HG03469 (cell line): ENCODE data around the gene FGFR2.
"Not testable (repeated sequence)": the region's sequence is repeated elsewhere in the genome, so short reads cannot be mapped to it uniquely, and the experiment has no call there.

Source experiments
- ATAC-seq: cut with Tn5 transposase; IDR thresholded peaks from one replicate; pipeline ENCODE4 v1.9.1; 2021; ENCODE audit warnings: mild to moderate bottlenecking, moderate library complexity, moderate number of reproducible peaks; ENCODE audit not compliant: unreplicated experiment

Gene FGFR2

DNA sequence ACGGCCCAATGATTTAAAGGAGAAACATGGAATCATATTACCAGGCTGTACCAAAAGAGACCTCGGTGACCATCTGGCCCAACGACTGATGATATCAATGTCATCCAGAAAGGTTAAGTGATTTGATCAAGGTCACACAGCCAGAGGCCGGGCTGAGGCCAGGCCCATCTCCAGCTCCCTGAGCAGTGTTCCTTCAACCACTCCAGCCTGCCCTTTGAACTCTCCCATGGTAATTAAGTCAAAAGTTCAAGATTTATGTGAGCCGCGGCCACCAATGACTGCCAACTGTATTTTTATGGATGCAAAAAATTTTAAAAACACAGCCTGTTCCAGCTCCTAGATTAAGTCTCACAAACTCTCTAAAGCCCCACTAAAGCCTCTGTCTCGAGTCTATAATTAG is 41.8 kb downstream of the FGFR2 start:
- no peak for ATAC-seq

DNA sequence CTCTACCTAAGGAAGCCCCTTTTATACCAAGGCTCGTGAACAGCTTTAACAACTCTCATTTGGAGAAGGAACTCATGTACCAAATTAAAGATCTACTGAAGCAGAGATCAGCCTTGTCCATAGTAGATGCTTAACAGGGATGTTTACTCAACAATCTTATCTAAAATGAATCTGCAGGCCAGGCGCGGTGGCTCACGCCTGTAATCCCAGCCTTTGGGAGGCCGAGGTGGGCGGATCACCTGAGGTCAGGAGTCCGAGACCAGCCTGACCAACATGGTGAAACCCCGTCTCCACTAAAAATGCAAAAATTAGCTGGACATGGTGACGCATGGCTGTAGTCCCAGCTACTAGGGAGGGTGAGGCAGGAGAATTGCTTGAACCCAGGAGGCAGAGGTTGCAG is 43.3 kb downstream of the FGFR2 start:
- not testable (repeated sequence) for ATAC-seq

DNA sequence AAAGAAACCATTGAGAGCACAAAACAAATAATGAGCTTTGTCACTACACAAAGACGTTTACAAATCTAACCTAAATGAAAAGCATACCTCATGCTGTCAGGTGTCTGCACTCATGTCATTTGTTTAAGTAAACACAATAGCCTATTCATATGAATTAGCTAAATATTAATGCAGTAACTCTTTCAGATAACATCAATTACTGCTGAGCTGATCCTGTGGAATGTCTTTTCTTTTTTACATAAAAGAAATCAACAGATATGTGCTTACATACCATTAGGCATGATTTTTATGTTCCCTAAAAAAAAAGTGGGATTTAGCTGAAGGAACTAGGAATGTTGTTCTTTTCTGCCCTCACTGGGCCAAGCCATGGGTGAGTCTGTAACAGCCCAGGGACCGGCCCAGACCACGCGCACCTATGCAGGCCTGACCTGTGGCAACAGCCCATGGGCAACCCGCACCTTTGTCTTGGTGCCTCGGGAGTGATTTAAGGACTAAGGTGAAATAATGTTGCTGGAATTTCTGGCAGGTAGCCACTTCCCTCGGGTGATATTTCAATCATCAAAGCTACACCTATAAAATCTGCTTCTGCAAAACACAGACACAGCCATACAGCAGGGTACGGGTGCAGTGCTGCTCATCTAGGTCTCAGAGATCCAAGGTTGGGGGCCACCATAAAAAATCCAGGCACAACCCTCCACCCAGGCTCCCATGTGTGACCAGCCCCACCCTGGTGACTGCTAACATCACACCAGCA is 44.6 kb downstream of the FGFR2 start:
- no peak for ATAC-seq

DNA sequence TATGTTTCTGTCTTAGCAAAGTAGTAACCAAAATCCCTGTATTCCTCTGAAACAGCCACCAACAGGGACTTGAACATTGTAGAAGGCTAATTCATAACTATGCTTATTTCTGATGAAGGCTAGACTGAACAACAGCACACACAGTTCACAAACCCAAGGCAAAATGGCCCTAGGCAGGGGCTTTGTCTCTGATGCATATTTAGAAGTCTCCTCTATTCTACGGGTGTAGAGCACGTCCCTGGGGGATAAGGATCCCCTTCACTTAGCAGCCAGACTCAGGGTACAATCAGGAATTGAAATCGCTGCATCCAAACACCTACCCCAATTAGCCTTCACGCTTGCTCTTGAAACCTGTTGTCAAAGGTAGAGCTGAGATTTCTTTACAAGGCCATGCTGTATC is 45.5 kb downstream of the FGFR2 start:
- ATAC-seq, result no peak

DNA sequence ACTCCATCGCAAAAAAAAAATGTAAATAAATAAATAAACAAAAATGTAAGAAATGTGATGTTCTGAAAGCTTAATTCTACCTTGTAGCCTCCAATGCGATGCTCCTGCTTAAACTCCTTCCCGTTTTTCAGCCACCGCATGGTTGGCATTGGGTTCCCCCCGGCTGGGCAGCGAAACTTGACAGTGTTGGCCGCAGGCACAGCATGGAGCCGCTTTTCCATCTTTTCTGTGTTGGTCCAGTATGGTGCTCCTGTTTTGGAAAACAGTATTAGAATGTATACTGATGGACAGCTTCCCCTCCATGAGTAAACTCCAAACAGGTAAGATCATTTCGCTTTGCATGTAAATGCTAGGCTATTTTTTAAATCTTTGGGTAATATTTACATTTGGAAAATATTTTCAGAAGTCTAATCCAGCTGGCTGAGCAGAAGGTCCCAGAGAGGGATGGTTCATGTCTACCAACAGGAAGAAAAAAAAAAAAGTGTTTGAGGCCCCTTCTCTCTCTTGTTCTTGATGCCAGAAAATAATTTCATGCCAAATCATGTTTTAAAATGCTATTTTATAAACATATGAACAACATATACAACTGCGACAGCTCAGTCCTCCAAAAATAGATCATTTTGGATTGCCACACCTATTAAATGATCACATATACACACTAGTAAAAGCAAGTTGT is 46.9 kb downstream of the FGFR2 start:
- no peak for ATAC-seq

DNA sequence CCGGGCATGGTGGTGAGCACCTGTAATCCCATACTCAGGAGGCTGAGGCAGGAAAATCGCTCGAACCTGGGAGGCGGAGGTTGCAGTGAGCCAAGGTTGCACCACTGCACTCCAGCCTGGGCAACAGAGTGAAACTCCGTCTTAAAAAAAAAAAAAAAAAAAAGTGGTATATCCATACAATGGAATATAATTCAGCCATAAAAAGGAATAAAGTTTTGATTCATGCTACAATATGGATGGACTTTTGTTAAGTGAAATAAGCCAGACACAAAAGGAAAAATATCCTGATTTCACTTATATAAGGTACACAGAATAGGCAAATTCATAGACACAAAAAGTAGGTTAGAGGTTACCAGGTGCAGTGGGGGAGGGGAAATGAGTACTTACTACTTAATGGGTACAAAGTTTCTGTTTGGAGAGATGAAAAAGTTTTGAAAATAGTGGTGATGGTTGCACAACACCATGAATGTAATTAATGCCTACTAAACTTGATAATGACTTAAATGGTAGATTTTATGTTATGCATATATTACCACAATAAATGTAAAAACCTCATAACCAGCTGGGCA is 53.9 kb downstream of the FGFR2 start:
- no peak for ATAC-seq

DNA sequence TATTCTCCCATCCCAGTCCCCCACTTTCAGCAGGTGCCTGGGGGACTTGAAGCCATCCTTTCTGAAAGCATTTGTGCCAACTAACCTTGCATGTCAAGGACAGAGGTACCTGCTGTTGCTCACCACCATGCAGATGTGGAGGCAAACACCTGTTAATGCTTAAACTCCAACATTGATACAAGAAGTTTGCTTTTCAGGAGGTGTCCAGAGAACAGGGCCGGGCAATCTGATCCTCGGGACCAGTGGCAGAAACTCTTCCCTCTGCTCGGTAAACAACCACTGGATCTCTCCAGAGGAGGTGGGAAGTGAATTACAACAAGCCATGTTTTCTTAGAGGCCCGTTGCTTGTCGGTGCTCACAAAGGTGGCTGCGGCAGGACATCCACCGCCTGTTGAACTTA is 54.7 kb downstream of the FGFR2 start:
- no peak for ATAC-seq

DNA sequence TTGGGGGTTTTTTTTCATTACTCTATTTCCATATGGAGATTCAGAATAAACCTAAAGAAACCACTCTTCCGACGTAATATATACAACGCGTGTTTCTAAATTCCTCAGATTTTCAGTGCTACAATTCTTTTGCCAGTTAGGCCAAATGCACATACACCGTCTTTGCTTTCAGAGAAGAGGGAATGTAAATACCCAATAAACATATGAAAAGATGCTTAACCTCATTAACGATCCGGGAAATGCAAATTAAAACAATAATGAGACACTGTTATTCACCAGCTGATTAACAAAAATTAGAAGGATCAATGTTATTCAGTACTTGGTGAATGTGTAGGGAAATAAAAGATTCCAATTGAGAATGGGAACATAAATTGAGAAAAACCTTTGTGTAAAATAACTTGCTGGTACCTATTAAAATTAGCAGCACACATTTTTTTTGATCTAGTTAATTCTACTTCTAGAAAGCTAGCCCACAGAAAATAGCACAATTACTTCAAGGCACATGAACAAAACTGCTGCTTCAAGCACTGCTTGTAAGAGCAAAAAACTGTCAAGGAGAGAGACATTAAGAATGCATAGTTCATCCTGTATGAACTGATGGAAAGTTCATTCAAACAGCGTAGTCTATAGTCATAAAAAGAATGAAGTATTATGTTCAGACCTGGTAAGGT is 56.7 kb downstream of the FGFR2 start:
- no peak for ATAC-seq

DNA sequence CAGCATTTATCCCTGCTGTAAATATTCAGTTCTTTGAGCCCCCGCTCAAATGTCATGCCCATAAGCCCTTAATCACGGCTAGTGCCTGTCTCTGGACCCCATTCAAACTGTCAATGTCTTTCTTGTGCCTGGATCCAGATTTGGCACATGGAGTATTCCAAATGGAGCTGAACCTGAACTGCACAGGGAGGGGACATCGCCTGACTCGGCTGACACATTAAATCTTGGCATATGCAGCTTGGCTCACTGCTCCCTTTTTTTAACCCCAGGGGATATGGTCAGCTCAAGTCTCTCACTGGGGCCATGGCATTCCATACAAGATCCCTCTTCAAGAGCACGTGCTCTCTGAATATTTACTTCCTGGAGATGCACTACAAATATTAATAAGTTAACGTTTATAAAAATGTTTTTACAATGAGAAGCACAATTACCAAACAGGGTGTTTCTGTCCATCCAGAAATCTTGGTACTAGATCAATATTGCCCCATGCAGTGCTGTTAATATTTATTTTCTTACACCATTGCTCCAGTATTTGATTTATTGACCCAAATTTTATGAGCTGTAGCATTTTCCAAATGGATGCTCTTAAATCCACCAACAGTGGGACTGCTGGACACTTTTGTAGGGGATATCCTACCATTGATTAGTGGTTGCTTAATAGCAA is 57.4 kb downstream of the FGFR2 start:
- ATAC-seq, result no peak

DNA sequence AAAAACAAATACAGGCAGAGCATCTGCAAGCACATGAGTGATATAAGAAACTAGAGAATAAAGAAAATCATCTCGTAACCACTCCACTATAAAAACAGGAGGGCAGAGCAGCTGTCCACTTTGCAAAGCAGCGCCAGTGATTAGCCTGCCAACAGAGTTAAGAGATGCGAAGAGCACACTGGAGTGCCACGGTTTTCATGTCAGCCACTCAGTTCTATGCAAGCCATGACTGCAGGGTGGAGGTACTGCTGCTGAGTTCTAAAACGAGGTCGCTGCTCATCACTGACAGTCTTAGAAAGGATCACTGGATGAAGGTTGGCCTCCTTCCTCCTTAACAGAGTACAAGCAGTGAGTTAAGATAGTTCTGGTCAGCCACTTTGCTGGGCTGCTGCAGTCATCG is 58.5 kb downstream of the FGFR2 start:
- ATAC-seq, result no peak

DNA sequence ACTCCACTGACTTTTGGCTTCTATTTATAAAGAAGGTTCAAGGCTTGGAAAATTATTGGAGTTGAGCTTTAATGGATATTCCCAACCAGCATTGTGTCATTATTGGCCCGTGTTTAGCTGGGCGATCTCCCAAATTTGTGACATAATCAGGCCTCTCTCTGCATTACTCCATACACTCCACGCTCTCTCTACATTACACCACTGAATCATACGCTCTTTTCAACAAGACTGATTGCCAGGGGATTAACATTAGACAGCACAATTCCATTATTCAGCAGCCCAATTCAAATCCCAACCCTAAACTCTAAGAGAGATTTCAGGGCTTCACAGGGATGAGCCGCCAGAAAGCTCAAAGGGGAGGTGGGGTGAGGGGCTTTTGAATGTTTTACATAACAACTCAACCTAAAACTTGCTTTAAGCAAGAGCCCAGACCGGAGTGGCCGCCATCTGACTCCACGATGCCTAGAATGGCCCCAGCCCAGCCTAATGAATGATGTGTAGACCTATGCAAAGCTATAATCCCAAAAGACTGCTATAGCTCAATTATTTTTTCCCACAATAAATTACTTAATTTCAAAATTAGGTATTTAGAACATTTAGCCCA is 61.8 kb downstream of the FGFR2 start:
- ATAC-seq, result no peak

DNA sequence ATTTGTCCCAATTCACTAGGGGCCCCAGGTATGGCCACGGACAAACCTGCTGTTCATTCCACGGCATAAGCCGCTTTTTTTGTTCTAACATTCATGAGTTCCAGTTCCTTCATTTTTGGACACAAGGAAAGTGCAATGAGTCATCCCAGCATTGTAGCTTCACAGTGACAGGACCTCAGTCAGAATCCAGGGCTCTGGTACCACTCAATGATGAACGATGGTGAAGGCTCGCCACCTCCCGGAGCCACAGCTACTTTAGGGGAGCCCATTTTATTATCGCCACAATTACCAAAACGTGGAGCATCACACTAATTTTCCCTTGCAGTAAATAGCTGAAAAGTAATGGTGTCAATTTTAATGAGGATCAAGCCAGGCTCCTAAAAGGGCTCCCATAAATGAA is 62.9 kb downstream of the FGFR2 start:
- no peak for ATAC-seq

DNA sequence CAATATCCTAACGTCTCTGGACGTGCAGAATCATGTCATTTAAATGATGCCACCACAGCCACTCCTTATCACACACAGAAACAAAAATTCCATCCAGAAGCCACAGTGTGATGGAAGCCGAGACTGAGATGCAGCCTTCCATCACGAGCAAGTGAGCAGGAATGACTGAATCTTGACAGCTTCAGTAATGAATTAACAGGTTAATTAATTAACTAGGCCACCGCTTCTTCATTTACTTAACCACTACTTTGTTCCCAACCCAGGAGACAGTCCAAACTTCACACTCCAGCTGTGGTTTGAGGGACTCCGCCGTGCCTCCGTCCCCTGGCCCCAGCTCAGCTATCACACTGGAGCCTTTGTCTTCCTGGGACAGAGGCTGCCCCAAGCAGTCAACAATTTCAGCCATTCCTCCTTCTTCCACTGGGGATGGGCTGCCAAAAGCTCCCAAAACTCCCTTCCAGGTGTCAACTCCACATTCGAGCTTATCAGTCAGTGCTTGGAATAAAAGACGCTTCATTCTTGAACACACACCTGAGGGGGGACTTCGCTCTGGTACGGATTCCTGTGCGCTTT is 65.9 kb downstream of the FGFR2 start:
- ATAC-seq, result no peak

DNA sequence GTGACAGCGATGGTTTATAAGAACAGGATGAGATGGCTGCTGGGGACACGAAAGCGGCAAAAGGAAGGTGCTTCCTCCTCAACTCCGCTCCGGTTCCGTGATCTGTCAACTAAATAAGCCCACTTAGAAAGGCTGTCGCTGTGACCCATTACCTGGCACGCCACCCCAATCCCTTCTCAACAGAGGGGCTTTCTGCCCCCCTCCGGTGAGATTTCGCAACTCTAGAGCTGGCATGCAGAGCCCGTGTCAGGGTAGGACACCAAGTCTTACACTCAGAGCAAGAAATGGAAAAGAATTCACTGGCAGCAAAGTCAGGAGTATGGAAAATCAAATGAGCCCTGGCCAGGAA is 66.4 kb downstream of the FGFR2 start:
- no peak for ATAC-seq

DNA sequence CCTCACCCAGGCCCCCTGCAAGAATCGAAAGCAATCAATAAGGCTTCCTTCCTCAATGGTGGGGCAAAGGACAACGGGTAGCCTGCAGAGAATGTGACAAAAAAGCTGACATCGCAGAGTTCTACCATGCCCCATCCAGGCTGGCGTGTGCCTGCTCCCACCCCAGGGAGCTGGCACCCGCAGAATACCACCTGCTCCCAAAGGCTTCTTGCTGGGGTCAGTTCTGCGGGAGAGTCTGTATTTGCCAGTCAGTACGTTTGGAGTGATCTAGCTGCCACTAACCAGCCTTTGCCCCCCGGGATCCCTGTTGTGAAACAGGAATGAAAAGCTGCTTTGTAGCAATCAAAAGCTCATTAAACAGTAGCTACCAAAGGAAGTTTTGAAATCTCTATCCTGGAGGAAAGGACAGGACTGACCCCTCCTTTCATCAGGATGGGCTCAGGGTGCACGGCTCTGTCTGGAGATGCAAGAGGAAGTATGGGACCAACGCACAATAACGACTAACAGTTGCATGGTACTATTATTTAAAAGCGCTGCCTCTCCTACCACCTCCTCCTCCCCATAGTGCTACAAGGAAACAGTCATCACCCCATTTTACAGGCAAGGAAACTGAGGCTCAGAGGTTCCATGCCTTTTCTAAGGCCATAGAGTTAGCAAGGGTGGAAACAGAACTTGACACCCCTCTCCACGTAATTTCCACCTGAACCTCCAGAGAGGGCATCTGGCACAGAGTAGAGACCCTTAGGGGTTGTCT is 67.0 kb downstream of the FGFR2 start:
- no peak for ATAC-seq

DNA sequence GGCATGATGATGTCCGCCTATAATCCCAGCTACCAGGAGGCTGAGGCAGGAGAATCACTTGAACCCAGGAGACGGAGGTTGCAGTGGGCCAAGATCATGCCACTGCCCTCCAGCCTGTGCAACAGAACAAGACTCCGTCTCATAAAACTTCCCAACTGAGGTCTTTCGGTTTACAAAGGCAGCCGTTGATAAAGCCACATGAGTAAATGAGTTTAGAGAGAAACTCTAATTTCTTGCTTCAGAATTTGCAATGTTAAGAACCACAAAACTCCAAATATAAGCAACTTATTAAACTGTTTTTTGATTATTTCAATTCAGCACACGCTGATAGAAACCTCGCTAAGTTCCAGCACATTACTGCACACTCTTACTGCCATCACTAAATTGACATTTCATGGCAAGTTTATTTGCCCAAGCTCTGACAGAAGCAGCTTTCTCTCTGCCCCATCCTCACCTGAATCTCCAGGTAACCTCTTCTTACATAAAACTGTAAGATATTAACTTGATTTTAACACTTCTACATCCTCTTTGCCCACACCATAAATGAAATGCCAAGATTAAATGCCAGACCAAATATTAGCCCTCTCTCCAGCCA is 67.7 kb downstream of the FGFR2 start:
- ATAC-seq, result no peak

DNA sequence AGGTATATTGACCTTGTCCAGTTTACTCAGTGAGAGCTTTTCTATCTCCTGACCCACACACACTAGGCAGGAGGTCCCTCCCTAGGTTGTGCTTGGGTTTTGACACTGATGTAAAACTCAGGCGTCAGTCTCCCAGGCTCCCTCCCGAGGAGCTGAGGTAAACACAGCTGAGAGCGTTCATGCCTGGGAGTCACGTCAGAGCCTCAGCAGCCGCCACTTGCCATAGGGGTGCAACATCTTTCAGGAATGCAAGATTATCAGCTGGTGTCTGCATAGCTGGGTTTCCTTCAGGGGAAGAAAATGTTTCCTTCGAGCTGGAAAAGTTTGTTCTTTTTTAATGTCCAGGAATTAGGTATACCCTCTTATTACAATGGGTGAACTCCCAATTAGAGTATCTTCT is 70.6 kb downstream of the FGFR2 start:
- no peak for ATAC-seq

DNA sequence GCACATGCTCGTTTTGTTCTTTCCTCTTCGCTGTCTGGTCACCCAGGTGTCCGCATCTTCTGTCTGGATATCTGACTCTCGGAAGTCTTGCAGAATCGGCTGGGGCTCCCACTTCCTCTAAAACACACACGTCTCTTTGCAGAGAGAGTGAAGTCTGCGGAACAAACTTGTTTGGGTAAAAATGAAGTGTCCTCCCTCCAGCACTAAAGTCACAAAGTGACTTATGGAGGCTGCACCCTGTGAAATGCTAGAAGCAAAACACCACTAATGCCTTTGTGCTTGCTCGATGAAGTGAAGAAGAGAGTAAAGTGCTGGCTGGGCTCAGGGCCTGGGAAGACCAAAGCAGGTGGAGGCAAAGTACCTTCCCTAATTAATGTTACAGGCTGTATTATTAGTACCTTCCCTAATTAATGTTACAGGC is 71.4 kb downstream of the FGFR2 start:
- ATAC-seq, result no peak

DNA sequence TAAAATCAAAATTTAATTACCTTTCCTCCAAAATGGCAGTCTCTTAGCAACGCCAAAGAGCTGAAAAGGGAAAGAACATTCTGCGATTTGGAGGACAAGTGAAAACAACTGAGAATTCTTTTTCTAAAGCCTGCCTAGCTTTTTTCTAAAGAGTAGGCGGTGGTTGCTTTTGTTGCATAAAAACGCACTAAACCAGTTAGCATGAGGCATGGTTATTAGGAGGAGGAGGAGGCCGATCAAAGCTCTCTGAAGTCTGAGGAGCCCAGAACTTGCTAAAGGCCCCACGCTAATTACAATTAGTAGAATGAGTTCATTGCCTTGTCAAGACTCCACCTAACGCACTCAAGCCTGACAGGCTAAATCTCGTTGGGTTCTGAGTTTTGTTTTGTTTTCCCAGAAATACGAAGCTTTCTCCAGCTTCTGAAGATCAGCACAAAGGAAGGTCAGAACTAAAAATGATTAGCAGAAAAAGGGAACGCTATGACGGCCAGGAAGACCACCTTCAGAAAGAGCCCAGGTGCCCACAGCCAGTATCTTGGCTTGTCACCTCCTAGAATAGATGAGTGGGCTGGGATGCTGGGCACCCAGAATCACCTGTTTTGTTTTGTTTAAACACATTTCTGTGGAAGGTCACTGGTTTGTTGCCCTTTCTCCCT is 72.0 kb downstream of the FGFR2 start:
- no peak for ATAC-seq
